ENCODE data around the gene LIPC. TPM values are rescaled to one million over a fixed set of nuclear protein-coding genes. Genes with fewer than 3 reads are reported as not detected.

Gene LIPC
- total RNA-seq, 1 donor from 2014 or later = not detected

DNA sequence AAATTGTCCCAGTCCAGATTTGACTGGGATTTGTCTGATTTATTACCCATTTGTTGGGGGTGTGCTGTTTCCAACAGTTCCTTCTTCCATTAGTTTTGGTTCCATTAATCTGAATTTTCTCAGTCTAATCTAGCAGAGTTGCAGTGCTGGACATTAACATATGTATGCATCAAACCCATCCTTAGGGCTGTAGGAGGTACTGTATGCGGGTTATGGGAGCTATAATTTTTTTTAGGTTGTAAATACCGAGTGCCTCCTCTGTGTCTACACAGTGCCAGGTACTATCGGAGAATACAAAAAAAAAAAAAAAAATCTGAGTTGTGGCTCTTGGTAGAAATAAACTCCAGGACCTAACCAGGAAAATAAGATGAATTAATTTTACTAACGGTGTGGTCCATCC lies 133.8 kb downstream of the LIPC start:
- H3K4me1 Mint-ChIP-seq = peaks cover 3% of the 10 kb centered on the region
- no peak for DNase-seq (ENCODE audit: low spot score in 2 of 2, unreplicated experiment in 2 of 2)
- H3K27me3 Mint-ChIP-seq (ENCODE audit: low read depth) = no peaks in the 10 kb centered on the region
- peaks cover 5% of the 10 kb centered on the region for H3K9me3 Mint-ChIP-seq
- H3K4me3 Mint-ChIP-seq = no peak overlapping the region
- no peaks in the 10 kb centered on the region for H3K36me3 Mint-ChIP-seq
- no peak overlapping the region for H3K27ac Mint-ChIP-seq
- no peak for TF ChIP-seq CTCF (IDR thresholded peaks at IDR 0.05; ENCODE audit: unreplicated experiment)

DNA sequence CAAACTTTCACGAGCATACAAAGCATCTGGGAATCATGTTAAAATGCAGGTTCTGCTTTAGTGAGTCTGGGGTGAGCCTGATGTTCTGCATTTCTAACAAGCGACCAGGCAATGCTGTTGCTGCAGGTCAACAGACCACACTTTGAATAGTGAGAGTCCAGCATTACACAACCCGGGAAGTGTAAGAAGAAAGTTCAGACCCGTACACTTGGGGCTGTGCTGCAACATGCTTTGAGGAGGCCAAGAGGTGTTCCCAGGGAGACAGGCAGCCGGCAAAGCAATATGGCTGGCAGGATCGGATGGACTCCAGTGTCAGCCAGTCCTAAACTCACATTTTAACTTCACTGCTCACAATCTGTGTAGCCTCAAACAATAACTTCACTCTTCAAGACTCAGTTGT lies 134.2 kb downstream of the LIPC start:
- H3K27ac Mint-ChIP-seq = no peak overlapping the region
- peaks cover 3% of the 10 kb centered on the region for H3K4me1 Mint-ChIP-seq
- no peak for DNase-seq (ENCODE audit: low spot score in 2 of 2, unreplicated experiment in 2 of 2)
- no peaks in the 10 kb centered on the region for H3K36me3 Mint-ChIP-seq
- H3K9me3 Mint-ChIP-seq = peaks cover 5% of the 10 kb centered on the region
- no peak overlapping the region for H3K4me3 Mint-ChIP-seq
- no peak for TF ChIP-seq CTCF (IDR thresholded peaks at IDR 0.05; ENCODE audit: unreplicated experiment)
- no peaks in the 10 kb centered on the region for H3K27me3 Mint-ChIP-seq (ENCODE audit: low read depth)

DNA sequence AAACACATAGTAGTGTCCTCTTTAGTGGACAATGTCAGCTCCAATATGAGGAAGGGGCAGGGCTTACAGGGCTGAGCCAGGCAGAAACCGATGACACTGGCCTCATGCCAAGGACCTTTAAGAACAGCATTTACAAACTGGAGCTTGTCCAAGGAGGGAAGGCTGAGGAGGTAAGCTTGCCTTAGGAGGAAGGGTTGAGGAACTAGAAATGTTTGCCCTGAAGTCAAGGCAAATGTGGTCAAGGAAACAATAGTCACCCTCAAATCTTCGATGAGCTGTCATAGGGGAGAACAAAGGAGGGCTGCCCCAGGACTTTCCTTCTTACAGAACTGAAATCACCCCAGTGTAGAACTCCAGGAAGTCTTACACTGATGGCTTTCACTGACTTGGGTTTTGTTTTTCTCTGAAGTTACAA lies 136.4 kb downstream of the LIPC start:
- DNase-seq (ENCODE audit: low spot score in 2 of 2, unreplicated experiment in 2 of 2) = no peak
- Mint-ChIP-seq H3K36me3 (no peaks in the 10 kb centered on the region), H3K4me3 (no peak overlapping the region), H3K27me3 (ENCODE audit: low read depth) (no peaks in the 10 kb centered on the region), H3K9me3 (peaks cover 5% of the 10 kb centered on the region), H3K27ac (no peak overlapping the region), H3K4me1 (peaks cover 3% of the 10 kb centered on the region)
- TF ChIP-seq CTCF (IDR thresholded peaks at IDR 0.05; ENCODE audit: unreplicated experiment) = no peak

- H3K4me1 Mint-ChIP-seq = peaks cover 3% of the 10 kb centered on the region
- no peak overlapping the region for H3K4me3 Mint-ChIP-seq
- H3K9me3 Mint-ChIP-seq = peaks cover 5% of the 10 kb centered on the region
- no peaks in the 10 kb centered on the region for H3K27me3 Mint-ChIP-seq (ENCODE audit: low read depth)
- H3K36me3 Mint-ChIP-seq = no peaks in the 10 kb centered on the region
- no peak for TF ChIP-seq CTCF (IDR thresholded peaks at IDR 0.05; ENCODE audit: unreplicated experiment)
- no peak for DNase-seq (ENCODE audit: low spot score in 2 of 2, unreplicated experiment in 2 of 2)
- no peak overlapping the region for H3K27ac Mint-ChIP-seq
Observed at GRCh38 chr15:58569455-58569854, 137.7 kb downstream of the LIPC start.

DNA sequence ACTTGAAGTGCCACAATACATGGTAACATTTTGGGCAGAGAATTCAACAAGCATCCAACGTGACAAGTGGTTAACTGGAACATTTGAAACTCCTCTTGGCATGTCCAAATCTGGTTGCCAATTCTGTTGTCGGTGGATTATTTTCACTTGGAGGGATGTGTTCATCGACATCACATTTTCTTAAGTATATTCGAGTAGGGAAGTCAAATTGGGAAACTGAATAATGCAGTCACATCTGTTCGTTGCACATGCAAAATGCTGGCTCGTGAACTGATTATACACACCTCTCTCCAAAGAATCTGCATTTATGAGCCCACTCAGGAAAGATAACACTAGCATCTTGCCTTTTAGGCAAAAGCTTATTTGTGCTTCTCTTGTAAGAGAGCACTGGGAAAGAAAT lies 139.7 kb downstream of the LIPC start:
- Mint-ChIP-seq H3K4me1 (peaks cover 3% of the 10 kb centered on the region), H3K27ac (no peak overlapping the region), H3K9me3 (peaks cover 5% of the 10 kb centered on the region), H3K4me3 (no peak overlapping the region), H3K27me3 (ENCODE audit: low read depth) (no peaks in the 10 kb centered on the region), H3K36me3 (no peaks in the 10 kb centered on the region)
- no peak for TF ChIP-seq CTCF (IDR thresholded peaks at IDR 0.05; ENCODE audit: unreplicated experiment)
- no peak for DNase-seq (ENCODE audit: low spot score in 2 of 2, unreplicated experiment in 2 of 2)

DNA sequence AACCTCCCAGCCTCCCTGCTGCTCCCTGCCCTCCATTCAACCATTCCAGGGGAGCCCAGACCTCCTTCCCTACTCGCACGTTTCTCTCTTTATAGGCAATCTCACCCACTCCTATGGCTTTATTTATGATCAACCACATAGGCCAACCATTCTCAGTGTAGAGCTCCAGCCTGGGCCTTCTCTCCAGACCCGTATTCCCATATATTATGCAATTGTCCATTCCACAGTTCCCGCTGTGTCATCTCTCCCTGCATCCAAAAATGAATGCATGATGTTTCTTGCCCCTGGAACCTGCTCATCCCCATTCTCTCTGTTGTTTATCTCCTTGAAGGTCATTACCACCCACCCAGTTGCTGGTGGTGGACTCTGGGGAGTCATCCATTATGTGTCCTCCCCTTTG lies 140.7 kb downstream of the LIPC start:
- Mint-ChIP-seq H3K9me3 (peaks cover 5% of the 10 kb centered on the region), H3K27ac (no peak overlapping the region), H3K4me3 (no peak overlapping the region), H3K27me3 (ENCODE audit: low read depth) (no peaks in the 10 kb centered on the region), H3K36me3 (no peaks in the 10 kb centered on the region), H3K4me1 (peaks cover 3% of the 10 kb centered on the region)
- no peak for DNase-seq (ENCODE audit: low spot score in 2 of 2, unreplicated experiment in 2 of 2)
- no peak for TF ChIP-seq CTCF (IDR thresholded peaks at IDR 0.05; ENCODE audit: unreplicated experiment)

Measured in mesothelial cell of epicardium (in vitro differentiated cells).